CD4-positive, alpha-beta T cell treated with Interleukin-4 for 1 hour (primary cell): ENCODE data around the gene KHDRBS2.

ENCODE experiments used
- DNase-seq, 2 donors: peaks; one replicate each; pipeline ENCODE4 v3.0.0-alpha.2; 2020 to 2022

Gene KHDRBS2

DNA sequence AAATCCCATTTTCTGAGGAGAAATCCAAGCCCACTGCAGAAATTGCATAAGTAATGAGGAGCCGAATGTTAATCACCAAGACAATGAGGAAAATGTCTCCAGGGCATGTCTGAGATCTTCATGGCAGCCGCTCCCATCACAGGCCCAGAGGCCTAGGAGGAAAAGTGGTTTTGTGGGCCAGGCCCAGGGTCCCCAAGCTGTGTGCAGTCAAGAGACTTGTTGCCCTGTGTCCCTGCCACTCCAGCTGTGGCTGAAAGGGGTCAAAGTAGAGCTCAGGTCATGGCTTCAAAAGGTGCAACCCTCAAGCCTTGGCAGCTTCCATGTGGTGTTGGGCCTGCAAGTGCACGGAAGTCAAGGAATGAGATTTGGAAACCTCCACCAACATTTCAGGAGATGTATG is 276.6 kb downstream of the KHDRBS2 start:
- DNase-seq, result no peak

DNA sequence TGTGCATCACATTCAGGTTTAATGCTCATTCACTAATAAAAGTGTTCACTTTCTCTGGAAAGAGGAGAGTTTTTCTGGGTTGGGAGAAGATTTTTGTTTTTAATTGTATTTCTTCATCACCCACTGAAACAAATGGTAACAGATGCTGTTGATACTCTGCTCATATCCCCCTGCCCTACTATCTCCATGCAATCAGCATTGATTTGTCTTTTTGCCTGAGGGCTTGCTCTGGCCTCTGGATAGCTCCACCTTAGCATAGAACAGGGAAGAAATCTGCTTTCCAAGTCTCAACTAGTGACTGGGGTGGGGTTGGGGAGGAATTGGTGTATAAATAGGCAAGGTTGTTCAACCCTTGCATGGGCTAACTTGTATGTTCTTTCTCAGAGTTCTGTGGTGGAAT is 296.4 kb downstream of the KHDRBS2 start:
- DNase-seq, result no peak

DNA sequence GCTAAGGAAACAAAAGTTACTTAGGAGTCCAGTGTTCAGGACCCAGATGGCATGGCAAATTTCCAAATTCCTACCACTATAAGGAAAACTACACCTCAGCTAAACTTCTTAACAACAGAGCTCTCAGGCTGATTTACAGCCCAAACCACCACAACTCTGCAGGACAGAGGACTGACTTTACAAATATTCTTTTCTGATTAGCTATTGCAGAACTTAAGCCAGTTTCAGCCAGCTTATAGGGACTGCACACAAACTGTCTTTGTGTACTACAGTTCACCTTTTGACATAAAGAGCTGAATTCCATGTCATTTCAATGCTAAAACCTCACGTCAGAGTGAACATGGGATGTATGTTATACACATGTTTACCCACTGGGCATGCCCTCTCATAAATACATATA is 305.4 kb downstream of the KHDRBS2 start:
- DNase-seq, result no peak

DNA sequence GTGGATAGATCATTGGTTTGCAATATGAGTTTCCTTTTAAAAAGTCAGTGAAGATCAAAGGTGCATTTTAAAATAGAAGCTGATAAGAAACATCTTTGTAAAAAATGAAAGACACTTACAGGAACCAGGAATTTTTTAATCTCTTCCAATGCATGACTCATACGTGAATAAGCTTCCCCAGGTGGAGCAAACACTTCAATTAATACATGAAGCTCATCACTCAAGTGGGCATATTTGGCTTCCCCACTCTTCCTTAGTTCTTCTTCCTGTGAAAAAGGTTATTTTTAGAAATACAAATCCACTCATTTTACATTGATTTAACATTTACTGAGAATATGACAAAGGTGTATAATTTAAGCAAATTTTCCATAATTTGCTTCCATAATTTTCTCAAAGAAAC is 308.1 kb downstream of the KHDRBS2 start:
- DNase-seq, result no peak

DNA sequence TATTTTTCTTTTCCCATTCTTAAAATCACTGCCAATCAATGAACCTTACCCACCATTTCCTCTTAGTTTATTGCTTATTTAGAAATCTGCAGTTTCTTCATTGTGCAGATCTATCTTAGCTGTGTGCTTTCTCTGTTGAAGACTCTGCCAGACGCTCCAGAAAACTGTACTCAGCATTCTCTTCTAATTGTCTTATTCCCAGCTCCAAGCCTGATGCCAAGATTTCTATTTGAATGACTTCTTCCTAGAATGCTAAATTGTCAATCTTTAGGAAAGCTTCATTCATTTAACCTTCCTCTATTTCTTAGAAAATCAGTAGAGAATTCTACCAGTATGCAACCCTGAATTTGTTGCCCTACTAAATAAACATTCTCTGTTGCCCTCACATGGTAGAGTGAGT is 308.9 kb downstream of the KHDRBS2 start:
- no peak for DNase-seq

DNA sequence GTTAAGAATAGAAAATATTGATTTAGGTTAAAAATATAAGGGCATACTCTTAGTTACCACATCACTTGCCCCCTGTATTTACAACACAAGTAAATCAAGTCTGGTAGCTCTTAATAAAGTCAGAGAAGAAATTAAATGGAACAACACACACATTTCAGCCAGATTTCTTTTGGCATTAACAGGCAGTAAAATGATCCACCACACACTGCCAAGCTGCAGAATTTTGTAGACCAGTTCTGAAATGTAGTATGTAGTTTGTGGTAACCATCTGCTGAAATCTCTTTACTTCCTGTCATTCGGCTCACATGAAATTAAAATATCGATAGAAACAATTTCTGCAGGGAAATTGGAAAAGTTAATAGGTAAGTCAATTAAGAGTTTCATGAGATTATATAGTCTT is 326.8 kb downstream of the KHDRBS2 start:
- no peak for DNase-seq

DNA sequence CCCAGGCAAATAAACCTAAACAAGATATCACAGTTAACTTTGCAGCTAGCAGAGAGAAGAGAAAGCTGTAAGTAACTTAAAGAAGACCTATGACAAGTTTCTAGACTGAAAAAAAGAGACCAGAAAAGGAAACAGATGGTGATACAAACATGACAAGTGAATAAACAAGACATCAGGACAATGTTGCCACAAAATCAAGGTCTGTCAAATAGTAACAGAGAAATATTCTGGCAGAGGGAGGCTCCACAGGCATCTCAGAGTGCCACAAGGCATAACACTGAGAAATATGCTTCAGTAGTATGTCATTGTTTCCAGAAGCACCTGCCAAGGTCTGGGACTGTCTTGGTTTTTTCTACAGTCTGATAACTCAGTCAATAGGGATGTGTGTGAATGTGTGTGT is 332.2 kb downstream of the KHDRBS2 start:
- no peak for DNase-seq

DNA sequence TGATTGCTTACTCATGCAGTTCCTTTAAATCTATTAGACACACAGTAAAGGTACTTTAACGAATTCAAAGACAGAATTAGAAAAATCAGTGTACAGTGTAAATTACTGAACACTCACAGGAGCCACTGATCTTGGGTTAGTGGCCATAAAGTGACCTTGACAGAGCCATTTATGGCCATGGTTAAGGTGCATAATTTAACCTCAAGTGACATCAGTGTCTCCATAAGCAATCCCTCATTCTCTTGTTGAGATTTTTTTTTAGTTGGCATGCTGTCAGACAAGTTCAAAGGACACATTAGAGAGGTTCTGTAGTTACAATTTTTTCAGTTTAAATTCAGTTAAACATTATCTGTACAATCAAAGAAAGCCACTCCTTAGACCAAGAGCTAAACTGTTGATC is 334.4 kb downstream of the KHDRBS2 start:
- no peak for DNase-seq

DNA sequence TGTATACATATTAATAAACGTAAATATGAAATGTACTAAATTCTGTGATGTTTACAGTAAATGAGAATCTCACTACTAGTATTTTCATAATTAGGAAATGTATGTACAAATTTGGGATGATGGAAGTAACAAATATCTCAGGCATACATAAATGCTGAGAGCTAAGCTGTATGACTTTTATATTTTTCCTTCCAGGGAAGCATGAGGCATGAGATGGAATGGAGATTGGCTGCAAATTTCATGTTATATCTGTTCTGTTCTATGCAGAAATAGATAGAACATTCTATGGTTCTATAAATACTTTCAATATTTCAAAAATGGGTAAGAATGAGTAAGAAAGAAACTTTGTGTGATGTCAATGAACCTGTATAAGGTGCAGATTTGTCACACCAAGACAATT is 335.2 kb downstream of the KHDRBS2 start:
- DNase-seq, result no peak

DNA sequence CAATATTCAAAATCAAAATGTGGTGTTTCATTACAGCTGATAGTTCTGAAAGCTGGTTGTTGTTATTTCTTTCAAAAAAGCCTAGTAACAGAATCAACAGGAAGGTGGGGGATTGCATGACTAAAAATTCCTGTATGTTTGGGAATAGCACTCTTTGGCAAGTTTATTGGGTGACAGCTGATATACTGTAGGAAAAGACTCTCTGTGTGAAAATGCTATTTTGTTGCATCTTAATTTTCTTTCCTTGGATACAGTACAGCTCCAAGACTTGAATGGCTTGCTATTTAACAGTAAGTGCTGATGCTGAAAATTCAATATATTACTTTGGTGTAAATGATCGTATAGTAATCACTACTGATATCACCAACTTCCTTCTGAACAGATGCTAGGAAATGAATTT is 336.1 kb downstream of the KHDRBS2 start:
- no peak for DNase-seq

DNA sequence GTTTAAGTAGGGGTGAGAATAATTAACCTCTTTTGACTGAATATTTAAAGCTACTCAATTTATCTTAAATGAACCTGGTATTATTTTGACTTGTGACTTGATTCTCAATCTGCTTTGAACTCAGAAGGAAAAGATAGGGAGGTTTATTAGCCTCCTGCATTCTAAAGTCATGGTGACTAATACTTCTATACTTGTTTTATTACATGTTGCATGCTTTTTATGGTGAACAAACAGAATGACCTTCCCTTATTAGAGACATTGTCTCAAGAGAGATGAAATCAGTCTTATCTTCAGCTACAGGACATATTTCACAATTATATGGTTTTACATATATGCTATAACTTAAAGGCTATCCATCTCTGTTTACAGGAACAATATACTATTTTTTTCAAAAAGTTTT is 336.9 kb downstream of the KHDRBS2 start:
- DNase-seq, result no peak

DNA sequence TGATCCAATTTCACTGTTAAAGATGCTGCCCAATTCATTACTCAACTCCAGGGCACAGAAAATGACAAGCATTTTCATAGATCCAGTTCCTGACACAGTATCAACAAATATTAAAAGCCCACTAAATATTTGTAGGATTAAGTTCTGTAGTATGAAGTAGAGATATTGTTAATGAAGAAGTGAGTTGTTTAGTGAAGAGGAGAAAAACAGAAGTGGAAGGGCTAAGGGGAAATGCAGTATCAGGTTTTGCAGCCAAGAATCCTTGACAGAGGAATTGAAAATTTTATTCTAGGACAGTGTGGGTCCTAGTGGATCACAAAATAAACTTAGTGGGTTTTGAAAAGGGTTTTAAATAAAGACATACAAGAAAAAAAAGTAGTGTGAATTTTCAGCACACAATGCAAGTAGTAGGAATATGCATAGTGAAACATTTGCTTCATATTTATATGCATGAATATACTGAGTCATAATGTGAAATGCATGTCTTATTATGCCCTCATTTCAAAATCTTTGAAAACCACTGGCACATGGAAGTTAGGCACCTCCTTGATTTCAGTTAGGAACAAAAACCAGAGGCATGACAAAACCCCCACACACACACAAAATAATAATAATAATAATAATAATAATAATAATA is 338.6 kb downstream of the KHDRBS2 start:
- DNase-seq, result no peak

DNA sequence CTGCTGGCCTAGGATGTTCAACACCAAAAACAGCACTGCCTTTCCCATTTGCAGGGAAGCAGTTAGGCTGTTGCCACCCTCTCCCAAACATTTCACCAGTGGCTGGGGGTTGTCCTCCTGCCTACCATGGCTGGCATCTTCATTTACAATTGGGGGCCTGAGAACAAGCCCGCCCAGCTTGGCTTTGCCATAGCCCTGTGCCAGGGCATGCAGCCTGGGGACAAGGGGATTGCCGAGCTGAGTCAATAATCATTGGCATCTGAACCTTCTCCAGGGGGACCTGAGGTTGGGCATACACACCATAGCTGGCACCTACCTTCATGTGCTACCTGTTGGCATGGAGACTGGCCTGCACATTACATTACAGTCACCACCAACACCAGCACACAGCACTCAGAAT is 345.1 kb downstream of the KHDRBS2 start:
- no peak for DNase-seq

DNA sequence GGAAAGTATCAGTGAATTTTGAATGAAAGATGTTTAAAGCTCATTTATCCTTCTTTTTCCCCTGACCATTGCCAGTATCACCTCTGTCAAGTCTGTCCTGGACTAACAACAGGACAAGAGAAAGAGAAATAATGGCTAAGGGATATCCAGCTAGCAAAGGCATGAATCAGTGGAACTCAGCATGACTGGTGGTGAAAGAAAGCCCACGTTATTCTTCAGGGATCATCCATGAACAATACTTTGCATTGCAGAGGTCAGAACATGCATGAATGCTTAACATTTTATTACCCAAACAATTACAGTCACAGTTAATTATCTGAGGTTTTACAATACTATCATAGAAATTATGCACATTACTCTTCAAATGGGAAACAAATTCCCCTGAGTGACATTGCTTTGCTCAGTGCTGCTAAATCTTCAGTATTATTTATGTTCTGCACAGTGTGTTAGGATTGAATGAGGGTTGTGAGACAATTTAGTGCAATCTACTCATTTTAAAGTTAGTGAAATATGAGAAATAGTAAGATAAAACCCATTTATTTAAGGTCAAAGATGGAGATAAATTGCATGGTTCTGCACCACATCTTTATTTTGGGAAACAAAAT is 350.7 kb downstream of the KHDRBS2 start:
- DNase-seq, result no peak

DNA sequence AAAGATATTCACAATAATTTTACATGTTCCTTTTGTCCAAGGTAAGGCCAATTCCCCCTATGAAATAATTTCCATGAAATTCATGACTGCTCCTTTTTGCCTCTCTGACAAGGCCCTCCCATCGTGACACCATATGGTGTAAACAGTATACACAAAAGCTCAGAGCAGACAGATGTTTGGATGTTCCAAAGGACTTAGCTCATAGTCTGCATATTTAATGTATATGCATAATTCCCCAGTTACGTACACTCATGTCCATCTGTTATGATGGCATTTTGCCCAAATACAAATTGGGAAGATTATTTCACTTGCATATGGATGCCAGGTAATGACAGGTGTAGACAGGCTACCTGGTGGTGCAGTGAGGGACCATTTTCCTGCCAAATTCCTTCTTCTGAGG is 376.5 kb downstream of the KHDRBS2 start:
- DNase-seq, result no peak

DNA sequence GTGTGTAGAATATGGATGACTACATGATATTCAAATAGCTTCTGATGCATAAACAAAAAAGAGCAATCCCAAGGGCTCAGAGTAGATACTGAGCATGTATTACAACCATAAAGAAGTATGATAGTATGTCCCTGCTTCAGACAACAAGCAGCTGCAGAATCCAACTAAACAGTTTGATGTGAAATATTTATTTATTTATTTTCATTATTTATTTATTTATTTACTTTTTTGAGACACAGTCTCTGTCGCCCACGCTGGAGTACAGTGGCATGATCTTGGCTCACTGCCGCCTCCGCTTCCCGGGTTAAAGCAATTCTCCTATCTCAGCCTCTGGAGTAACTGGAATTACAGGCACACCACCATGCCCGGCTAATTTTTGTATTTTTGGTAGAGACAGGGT is 384.3 kb downstream of the KHDRBS2 start:
- no peak for DNase-seq

DNA sequence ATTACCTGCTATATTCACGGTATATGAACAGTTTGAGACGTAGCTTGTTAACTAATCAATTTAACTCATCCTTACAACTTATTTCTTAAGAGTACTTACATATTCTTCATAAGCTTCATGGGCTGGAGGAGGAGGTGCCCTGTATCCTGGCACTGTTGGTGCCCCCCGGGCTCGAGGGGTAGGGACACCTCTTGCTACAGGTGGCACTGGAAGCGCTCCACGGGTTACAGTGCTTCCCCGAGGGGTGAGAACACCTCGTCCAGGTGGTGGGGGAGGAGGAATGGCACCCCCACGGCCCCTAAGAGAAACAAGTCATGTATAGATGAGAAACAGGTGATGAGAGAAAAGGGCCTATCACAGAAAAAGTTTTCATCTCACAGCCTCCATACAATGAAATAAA is 391.5 kb downstream of the KHDRBS2 start:
- no peak for DNase-seq

DNA sequence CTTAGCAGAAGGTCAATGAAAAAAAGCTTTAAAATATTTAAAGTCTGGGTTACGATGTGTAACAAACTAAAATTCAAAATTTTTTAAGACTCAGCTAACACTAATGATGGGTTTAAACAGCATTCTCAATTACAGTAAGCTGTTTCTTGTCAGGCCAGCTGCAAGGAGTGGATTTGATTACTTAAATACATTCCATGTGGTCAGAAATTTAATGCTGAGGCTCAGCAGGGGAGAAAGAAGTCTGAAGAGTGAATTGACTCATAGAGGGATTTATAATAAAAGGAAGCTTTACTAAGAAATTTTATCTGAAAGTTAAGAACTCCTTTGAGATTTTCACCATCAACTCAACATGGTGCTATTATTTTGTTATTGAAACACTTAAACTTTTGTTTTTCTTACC is 398.6 kb downstream of the KHDRBS2 start:
- no peak for DNase-seq

DNA sequence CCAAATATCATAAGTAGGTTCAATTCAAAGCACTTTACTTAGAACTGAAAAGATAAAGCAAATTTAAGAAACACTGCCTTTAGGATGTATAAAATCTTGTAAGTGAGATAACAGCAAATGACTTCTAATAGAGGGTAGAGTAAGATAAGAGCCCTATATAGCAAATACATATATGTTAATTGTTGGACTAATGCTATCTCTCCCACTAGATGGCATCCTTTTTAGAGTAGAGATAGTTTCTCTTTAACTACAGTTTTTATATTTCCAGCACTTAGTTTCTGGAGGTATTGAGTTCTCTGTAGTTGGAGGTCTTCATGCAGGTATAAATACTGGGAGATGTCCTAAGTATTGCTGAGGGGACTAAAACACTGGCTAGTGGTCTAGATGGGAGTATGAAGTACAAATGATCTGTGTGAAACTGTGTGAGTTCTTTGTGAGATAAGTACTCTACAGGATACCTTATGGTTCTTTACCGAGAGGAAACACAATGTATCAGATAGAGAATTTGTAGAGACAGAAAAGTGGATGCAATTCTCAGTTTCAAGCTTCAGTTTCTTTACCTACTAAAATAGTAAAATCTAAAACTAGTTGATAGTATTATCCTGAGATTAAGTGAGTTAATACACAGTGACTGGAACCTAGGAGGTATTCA is 399.3 kb downstream of the KHDRBS2 start:
- no peak for DNase-seq

DNA sequence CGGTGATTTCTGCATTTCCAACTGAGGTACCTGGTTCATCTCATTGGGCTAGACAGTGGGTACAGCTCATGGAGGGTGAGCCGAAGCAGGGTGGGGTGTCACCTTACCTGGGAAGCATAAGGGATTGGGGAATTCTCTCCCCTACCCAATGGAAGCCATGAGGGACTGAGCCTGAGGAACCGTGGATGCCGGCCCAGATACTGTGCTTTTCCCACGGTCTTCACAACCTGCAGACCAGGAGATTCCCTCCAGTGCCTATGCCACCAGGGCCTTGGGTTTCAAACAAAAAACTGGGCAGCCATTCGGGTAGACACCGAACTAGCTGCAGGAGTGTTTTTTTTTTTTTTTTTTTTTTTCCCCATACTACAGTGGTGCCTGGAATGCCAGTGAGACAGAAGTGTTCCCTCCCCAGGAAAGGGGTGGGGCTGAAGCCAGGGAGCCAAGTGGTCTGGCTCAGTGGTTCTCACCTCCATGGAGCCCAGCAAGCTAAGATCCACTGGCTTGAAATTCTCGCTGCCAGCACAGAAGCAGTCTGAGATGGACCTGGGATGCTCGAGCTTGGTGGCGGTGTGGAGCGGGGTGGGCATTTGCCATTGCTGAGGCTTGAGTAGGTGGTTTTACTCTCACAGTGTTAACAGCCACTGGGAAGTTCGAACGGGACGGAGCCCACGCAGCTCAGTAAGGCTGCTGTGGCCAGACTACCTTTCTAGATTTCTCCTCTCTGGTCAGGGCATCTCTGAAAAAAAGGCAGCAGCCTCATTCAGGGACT is 416.2 kb downstream of the KHDRBS2 start:
- DNase-seq, result no peak

DNA sequence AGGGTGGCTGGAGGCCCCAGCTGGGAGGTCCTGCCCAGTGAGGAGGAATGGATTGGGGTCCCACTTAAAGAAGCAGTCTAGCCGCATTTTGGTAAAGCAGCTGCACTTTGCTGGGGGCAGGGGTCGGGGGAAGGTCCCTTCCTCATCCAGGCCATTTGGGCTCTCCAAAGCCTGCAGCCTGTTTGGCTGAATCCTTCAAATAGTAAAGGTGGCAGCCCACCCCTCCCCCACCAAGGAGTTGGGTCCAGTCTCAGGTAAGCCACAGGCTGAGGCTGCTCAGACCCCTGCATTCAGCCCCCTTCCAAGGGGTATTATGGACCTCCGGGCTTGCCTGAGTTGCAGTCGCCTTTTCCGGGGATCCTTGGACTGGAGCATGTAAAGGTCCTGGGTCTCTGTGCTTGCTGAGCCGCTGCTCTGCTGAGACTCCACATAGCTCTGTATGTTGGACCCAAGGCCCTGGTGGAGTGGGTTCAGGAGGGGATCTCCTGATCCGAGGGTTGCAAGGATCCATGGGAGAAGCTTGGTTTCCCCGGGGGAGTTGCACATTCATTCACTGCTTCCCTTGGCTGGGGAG is 417.4 kb downstream of the KHDRBS2 start:
- no peak for DNase-seq

DNA sequence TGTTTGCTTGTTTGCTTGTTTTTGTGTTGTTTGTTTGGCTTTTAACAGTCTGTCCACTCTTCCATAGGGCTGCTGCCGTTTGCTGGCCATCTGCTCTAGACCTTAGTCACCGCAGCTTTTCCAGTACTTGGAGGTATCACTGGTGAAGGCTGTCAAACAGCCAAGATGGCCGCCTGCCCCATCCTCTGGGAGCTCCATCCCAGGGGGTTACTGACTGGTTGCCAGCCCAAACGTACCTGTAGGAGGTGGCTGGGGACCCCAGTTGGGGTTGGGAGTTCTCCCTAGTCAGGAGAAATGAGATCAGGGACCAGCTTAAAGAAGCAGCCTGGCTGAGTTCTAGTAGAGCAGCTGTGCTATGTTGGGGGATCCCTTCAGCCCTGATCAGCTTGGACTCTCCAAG is 418.4 kb downstream of the KHDRBS2 start:
- DNase-seq, result no peak

DNA sequence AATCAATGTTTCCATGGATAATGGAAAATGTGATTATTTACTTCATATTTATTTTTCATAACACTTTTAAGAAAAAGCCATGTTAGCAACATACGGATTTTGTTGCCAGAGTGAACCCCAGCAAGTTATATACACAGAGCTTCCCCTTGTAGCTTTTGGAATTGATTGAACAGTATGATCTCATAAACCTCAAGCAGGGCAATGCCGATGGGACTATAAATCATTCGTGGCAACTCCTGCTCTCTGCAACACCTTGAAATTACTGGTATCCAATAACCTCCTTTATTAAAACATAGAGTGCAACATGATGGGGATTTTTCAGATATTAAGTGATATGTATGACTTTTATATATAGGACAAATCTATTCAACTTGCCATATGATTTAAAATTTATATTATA is 428.5 kb downstream of the KHDRBS2 start:
- no peak for DNase-seq

DNA sequence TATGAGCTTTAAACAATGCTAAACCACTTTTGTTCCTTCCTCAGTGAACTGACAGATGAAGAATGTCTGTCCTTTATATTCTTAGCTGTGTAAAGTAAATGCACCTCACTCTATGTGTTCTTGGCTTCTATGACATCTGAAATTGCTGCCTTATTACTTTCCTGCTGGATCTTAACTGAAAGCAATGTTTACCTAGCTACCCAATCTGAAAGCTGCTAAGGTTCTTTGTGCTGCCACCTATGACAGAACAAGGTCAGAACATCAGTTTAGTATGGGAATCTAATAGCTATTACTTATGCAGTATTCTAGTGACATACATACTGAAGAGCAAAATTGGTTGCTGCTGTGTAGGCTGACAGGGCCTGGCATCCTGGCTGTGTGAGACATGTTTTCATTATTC is 444.1 kb downstream of the KHDRBS2 start:
- no peak for DNase-seq
